LoVo (cell line): ENCODE data around the gene FBH1.

Source experiments
- DNase-seq: peaks from one replicate; pipeline ENCODE4 v3.0.0-alpha.2; 2016; ENCODE audit warnings: low spot score

The FBH1 gene

GRCh38 chr10:5981529-5981928 is 91.5 kb downstream of the FBH1 start:
- no peak for DNase-seq

DNA sequence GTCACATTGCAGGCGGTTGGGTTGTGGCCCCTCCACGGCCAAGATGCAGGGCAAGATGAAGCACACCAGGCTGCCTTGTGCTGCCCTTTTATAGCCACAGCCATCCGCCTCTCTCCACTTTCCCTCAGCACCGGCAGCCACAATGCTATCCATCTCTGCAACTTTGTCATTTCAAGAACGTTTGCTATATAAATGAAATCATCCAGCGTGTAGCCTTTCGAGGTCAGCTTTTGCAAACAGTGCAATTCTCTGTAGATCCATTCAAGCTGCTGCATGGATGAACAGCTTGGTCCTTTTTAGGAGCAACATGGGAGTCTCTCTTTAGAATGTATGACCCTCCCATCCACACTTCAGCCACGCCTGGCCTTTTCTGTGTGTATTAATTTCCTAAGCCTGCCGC is 93.7 kb downstream of the FBH1 start:
- no peak for DNase-seq

GRCh38 chr10:5985029-5985428 is 95.0 kb downstream of the FBH1 start:
- no peak for DNase-seq
